Vagina (tissue), 2 donors: ENCODE measurements around the gene COX5A. TPM values are rescaled to one million over a fixed set of nuclear protein-coding genes. Genes with fewer than 3 reads are reported as not detected.
"Not testable (repeated sequence)": the region's sequence is repeated elsewhere in the genome, so short reads cannot be mapped to it uniquely, and the experiment has no call there.

ENCODE experiments used
- DNase-seq, 2 donors: peaks; one replicate each; pipeline ENCODE4 v3.0.0-alpha.2; 2017; ENCODE audit errors: extremely low spot score in 2 of 2
- H3K27ac ChIP-seq: fragments of 200-600 bp; sonication (generic); one replicate; pipeline ENCODE4 v1.5.1; 2019
- H3K27me3 ChIP-seq: fragments of 200-600 bp; sonication (generic); one replicate; pipeline ENCODE4 v1.5.1; 2019
- H3K36me3 ChIP-seq, 2 donors: fragments of 200-600 bp; sonication (generic); one replicate each; pipeline ENCODE4 v1.5.1; 2017 to 2019
- H3K4me1 ChIP-seq: fragments of 200-600 bp; sonication (generic); one replicate; pipeline ENCODE4 v1.5.1; 2019
- H3K4me3 ChIP-seq, 2 donors: fragments of 200-600 bp; sonication (generic); 1 replicate in 1 of 2; 2 replicates in 1 of 2; pipeline ENCODE4 v1.5.1; 2016 to 2019
- H3K9me3 ChIP-seq: fragments of 200-600 bp; sonication (generic); one replicate; pipeline ENCODE4 v1.5.1; 2019
- POLR2A ChIP-seq, 2 donors: fragments of 450-650 bp; IDR thresholded peaks; one replicate each; pipeline ENCODE4 v1.6.1; 2017; ENCODE audit warnings: antibody characterized with exemption in 2 of 2, mild to moderate bottlenecking in 2 of 2, moderate library complexity in 2 of 2
- POLR2AphosphoS5 ChIP-seq, 2 donors: sonication (generic); formaldehyde crosslinking; IDR thresholded peaks; one replicate each; pipeline ENCODE4 v1.9.0; 2017; ENCODE audit warnings: antibody characterized with exemption in 2 of 2, mild to moderate bottlenecking in 2 of 2, low read depth in 1 of 2; ENCODE audit not compliant: insufficient read depth in 1 of 2
- intact Hi-C: fragments of 100-400 bp; cut with DNase I; formaldehyde crosslinking; loops from one replicate; pipeline ENCODE4 v1.15.1; 2023
- total RNA-seq: library from RNA; depleted of rRNA; stranded (reverse); fragments of >200 nt; gene quantifications from one replicate; pipeline ENCODE4 v1.2.3, GENCODE V29; 2016
- TF ChIP-seq, protein P1 (sequence below), 3 experiments: fragments of 450-650 bp in 2 of 3; fragments of 200-600 bp in 1 of 3; sonication (generic) in 1 of 3; IDR thresholded peaks; one replicate each; pipeline ENCODE4 v1.5.1; 2017 to 2019; ENCODE audit warnings: antibody characterized with exemption in 3 of 3, mild to moderate bottlenecking in 2 of 3, moderate library complexity in 2 of 3

The COX5A gene
- total RNA-seq, 1 donor from 2014 or later = 123 TPM

GRCh38 chr15:74902295-74903075 lies 35.4 kb downstream of the COX5A start:
- Histone ChIP-seq H3K27me3 (no peaks in the 10 kb centered on the region), H3K36me3 (peaks cover 0 to 35% of the 10 kb centered on the region in 2 donors), H3K27ac (peak overlapping the region; percentile 50), H3K9me3 (no peaks in the 10 kb centered on the region), H3K4me3 (no peak overlapping the region), H3K4me1 (peaks cover 41% of the 10 kb centered on the region)
- TF ChIP-seq POLR2AphosphoS5 (IDR thresholded peaks at IDR 0.05; ENCODE audit: insufficient read depth in 1 of 2, low read depth in 1 of 2) (no peak), POLR2A (IDR thresholded peaks at IDR 0.05) (no peak)
- TF ChIP-seq, protein P1, sequence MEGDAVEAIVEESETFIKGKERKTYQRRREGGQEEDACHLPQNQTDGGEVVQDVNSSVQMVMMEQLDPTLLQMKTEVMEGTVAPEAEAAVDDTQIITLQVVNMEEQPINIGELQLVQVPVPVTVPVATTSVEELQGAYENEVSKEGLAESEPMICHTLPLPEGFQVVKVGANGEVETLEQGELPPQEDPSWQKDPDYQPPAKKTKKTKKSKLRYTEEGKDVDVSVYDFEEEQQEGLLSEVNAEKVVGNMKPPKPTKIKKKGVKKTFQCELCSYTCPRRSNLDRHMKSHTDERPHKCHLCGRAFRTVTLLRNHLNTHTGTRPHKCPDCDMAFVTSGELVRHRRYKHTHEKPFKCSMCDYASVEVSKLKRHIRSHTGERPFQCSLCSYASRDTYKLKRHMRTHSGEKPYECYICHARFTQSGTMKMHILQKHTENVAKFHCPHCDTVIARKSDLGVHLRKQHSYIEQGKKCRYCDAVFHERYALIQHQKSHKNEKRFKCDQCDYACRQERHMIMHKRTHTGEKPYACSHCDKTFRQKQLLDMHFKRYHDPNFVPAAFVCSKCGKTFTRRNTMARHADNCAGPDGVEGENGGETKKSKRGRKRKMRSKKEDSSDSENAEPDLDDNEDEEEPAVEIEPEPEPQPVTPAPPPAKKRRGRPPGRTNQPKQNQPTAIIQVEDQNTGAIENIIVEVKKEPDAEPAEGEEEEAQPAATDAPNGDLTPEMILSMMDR (IDR thresholded peaks at IDR 0.05) = no peak
- no peak for DNase-seq
- intact Hi-C loops = no loop called here

DNA sequence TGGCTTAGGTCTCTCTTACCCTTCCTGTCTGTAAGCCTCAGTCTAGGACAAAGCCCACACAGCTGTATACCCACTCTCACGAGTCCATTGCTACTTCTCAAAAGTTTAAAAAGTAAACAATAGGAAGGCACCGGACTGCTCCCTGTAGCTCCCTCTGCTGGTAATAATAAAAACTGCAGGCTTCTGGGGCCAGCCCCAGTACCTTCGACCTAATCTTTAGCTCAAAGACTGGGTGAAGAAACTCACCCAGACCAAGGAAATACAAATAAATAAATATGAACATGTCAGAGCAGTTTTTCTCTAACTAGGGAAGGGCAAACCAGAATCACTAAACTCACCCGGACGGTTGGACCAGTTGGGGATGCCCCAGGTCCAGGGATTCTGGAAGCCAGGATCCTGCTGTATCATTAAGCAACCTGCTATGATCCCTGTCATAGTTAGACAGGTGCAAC lies 36.2 kb downstream of the COX5A start:
- Histone ChIP-seq H3K4me3 (no peak overlapping the region), H3K36me3 (peaks cover 0 to 35% of the 10 kb centered on the region in 2 donors), H3K9me3 (no peaks in the 10 kb centered on the region), H3K27me3 (no peaks in the 10 kb centered on the region), H3K27ac (peak overlapping the region; percentile 50), H3K4me1 (peaks cover 37% of the 10 kb centered on the region)
- intact Hi-C loops = no loop called here
- no peak for TF ChIP-seq POLR2A (IDR thresholded peaks at IDR 0.05)
- TF ChIP-seq POLR2AphosphoS5 (IDR thresholded peaks at IDR 0.05; ENCODE audit: insufficient read depth in 1 of 2, low read depth in 1 of 2) = peak in 1 of 2 donors; percentile 57
- TF ChIP-seq, protein P1 (IDR thresholded peaks at IDR 0.05) = peak; percentile 73 to 83 (median 75)
- DNase-seq = no peak

DNA sequence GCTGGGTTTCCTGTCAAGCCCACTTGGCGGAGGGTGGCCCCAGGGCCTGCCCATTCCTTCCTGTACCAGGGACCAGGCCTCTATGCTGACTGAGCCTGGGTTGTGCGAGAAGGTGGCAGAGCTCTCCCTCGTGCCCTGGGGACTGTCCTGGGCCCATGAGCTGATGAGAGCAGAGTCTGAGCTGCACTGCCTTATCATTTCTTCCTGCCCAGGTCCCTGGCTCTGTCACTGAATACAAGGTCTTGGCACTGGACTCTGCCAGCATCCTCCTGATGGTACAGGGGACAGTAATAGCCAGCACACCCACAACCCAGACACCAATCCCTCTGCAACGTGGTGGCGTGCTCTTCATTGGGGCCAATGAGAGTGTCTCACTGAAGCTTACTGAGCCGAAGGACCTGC lies 40.6 kb downstream of the COX5A start:
- no peak for TF ChIP-seq POLR2A (IDR thresholded peaks at IDR 0.05)
- no peak for TF ChIP-seq POLR2AphosphoS5 (IDR thresholded peaks at IDR 0.05; ENCODE audit: insufficient read depth in 1 of 2, low read depth in 1 of 2)
- TF ChIP-seq, protein P1 (IDR thresholded peaks at IDR 0.05) = no peak
- Histone ChIP-seq H3K27me3 (no peaks in the 10 kb centered on the region), H3K36me3 (peaks cover 0 to 17% of the 10 kb centered on the region in 2 donors), H3K27ac (no peak overlapping the region), H3K9me3 (no peaks in the 10 kb centered on the region), H3K4me1 (peaks cover 13% of the 10 kb centered on the region), H3K4me3 (no peak overlapping the region)
- no peak for DNase-seq
- intact Hi-C loops = no loop called here

GRCh38 chr15:74896316-74896715 lies 41.6 kb downstream of the COX5A start:
- Histone ChIP-seq H3K36me3 (peaks cover 0 to 18% of the 10 kb centered on the region in 2 donors), H3K4me1 (peaks cover 12% of the 10 kb centered on the region), H3K27ac (no peak overlapping the region), H3K4me3 (no peak overlapping the region), H3K27me3 (no peaks in the 10 kb centered on the region), H3K9me3 (no peaks in the 10 kb centered on the region)
- intact Hi-C loops = no loop called here
- no peak for TF ChIP-seq POLR2AphosphoS5 (IDR thresholded peaks at IDR 0.05; ENCODE audit: insufficient read depth in 1 of 2, low read depth in 1 of 2)
- no peak for DNase-seq

DNA sequence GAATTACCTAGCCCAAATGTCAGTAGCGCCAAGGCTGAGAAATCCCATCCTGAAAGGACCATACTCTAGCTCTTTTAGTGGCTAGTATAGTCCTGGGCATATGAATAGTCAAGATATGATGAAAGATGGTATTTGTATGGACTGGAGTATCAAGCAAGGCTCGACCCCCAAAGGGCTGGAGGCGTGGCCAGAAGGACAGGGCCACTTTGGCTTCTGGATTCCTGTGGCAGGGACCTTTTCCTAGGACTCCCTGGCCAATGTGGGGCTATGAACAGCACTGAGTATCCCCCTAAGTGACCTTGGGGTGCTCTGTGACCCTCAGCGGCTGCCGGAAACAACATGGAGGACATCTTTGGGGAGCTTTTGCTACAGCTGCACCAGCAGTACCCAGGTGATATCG lies 42.0 kb downstream of the COX5A start:
- Histone ChIP-seq H3K9me3 (no peaks in the 10 kb centered on the region), H3K36me3 (peaks cover 0 to 15% of the 10 kb centered on the region in 2 donors), H3K27ac (no peak overlapping the region), H3K4me1 (peaks cover 10% of the 10 kb centered on the region), H3K4me3 (no peak overlapping the region), H3K27me3 (no peaks in the 10 kb centered on the region)
- no peak for DNase-seq
- intact Hi-C loops = no loop called here
- TF ChIP-seq POLR2A (IDR thresholded peaks at IDR 0.05) = no peak
- TF ChIP-seq POLR2AphosphoS5 (IDR thresholded peaks at IDR 0.05; ENCODE audit: insufficient read depth in 1 of 2, low read depth in 1 of 2) = no peak
- TF ChIP-seq, protein P1 (IDR thresholded peaks at IDR 0.05) = no peak

GRCh38 chr15:74894383-74894782 lies 43.5 kb downstream of the COX5A start:
- intact Hi-C loops = not testable (repeated sequence)
- peaks cover 20% of the 10 kb centered on the region for H3K4me1 ChIP-seq

More at GRCh38 chr15:74894383-74894782, 43.5 kb downstream of the COX5A start:
- H3K36me3 ChIP-seq, H3K27ac ChIP-seq, H3K4me3 ChIP-seq, H3K27me3 ChIP-seq, DNase-seq, H3K9me3 ChIP-seq: not testable (repeated sequence)
